ELR (cell line): ENCODE data around the gene SFXN5.

Experiments
- DNase-seq: peaks from one replicate; pipeline ENCODE4 v3.0.0-alpha.2; 2015; ENCODE audit warnings: low read depth

SFXN5 gene

GRCh38 chr2:72975017-72975416 lies 96.5 kb downstream of the SFXN5 start:
- no peak for DNase-seq

- DNase-seq = no peak
Observed at GRCh38 chr2:72974436-72974754, 97.1 kb downstream of the SFXN5 start.

GRCh38 chr2:72973566-72974435 lies 97.7 kb downstream of the SFXN5 start:
- DNase-seq = peak; percentile 75

- no peak for DNase-seq
Observed at GRCh38 chr2:72973137-72973535, 98.4 kb downstream of the SFXN5 start.

- no peak for DNase-seq
Observed at GRCh38 chr2:72972352-72973136, 99.0 kb downstream of the SFXN5 start.

GRCh38 chr2:72971036-72971435 lies 100.5 kb downstream of the SFXN5 start:
- DNase-seq = no peak

- no peak for DNase-seq
Observed at GRCh38 chr2:72969706-72970105, 101.8 kb downstream of the SFXN5 start.

GRCh38 chr2:72968286-72968685 lies 103.2 kb downstream of the SFXN5 start:
- no peak for DNase-seq

- no peak for DNase-seq
Observed at GRCh38 chr2:72965770-72966450, 105.6 kb downstream of the SFXN5 start.

GRCh38 chr2:72965016-72965415 lies 106.5 kb downstream of the SFXN5 start:
- no peak for DNase-seq

- no peak for DNase-seq
Observed at GRCh38 chr2:72964146-72964525, 107.4 kb downstream of the SFXN5 start.

GRCh38 chr2:72963423-72964145 lies 107.9 kb downstream of the SFXN5 start:
- no peak for DNase-seq

GRCh38 chr2:72962911-72963310 lies 108.6 kb downstream of the SFXN5 start:
- no peak for DNase-seq

GRCh38 chr2:72961853-72962468 lies 109.6 kb downstream of the SFXN5 start:
- no peak for DNase-seq

GRCh38 chr2:72961036-72961720 lies 110.3 kb downstream of the SFXN5 start:
- no peak for DNase-seq

- DNase-seq = no peak
Observed at GRCh38 chr2:72959995-72960981, 111.2 kb downstream of the SFXN5 start.

GRCh38 chr2:72959554-72959953 lies 112.0 kb downstream of the SFXN5 start:
- no peak for DNase-seq

- no peak for DNase-seq
Observed at GRCh38 chr2:72958542-72959385, 112.7 kb downstream of the SFXN5 start.

- no peak for DNase-seq
Observed at GRCh38 chr2:72956936-72957335, 114.6 kb downstream of the SFXN5 start.
